Neural cell (in vitro differentiated cells): ENCODE measurements around the gene IL20RA. TPM values are rescaled to one million over a fixed set of nuclear protein-coding genes. Genes with fewer than 3 reads are reported as not detected.

Experiments
- H2AFZ ChIP-seq: fragments of 200-600, 300-800 bp; sonication (generic), shearing (Covaris generic); 2 replicates; pipeline ENCODE4 v1.6.0; 2014; ENCODE audit warnings: low read depth, mild to moderate bottlenecking, antibody characterized with exemption, low read length, moderate library complexity
- H3F3A ChIP-seq: fragments of 200-600 bp; shearing (Covaris generic); 2 replicates; pipeline ENCODE4 v1.6.1; 2016; ENCODE audit warnings: mild to moderate bottlenecking, moderate library complexity, mixed read lengths, antibody characterized with exemption, low read length; ENCODE audit not compliant: insufficient read depth, poor library complexity, severe bottlenecking
- H3K27ac ChIP-seq: fragments of 200-600, 300-800 bp; sonication (generic), shearing (Covaris generic); 2 replicates; pipeline ENCODE4 v1.5.1; 2014; ENCODE audit warnings: mild to moderate bottlenecking, low read length, moderate library complexity
- H3K27me3 ChIP-seq: fragments of 300-800, 200-600 bp; sonication (generic), shearing (Covaris generic); 2 replicates; pipeline ENCODE4 v1.6.0; 2014; ENCODE audit warnings: mild to moderate bottlenecking, low read depth, low read length, moderate library complexity; ENCODE audit not compliant: insufficient read depth
- H3K36me3 ChIP-seq: fragments of 300-800, 200-600 bp; sonication (generic), shearing (Covaris generic); 2 replicates; pipeline ENCODE4 v1.5.1; 2014; ENCODE audit warnings: mild to moderate bottlenecking, antibody characterized with exemption, low read length, moderate library complexity; ENCODE audit not compliant: insufficient read depth
- H3K4me2 ChIP-seq: fragments of 300-800, 200-600 bp; sonication (generic), shearing (Covaris generic); 2 replicates; pipeline ENCODE4 v1.6.0; 2014; ENCODE audit warnings: mild to moderate bottlenecking, low read length
- H3K4me3 ChIP-seq: fragments of 300-800, 200-600 bp; sonication (generic), shearing (Covaris generic); 2 replicates; pipeline ENCODE4 v1.5.1; 2014; ENCODE audit warnings: mild to moderate bottlenecking, low read length, moderate library complexity
- H3K79me2 ChIP-seq: fragments of 200-600 bp; shearing (Covaris generic); replicated peaks from 2 replicates; pipeline ENCODE4 v1.6.0; 2014; ENCODE audit warnings: mild to moderate bottlenecking, low read length, moderate library complexity; ENCODE audit not compliant: insufficient read depth
- H3K9ac ChIP-seq: fragments of 300-800, 200-600 bp; sonication (generic), shearing (Covaris generic); 2 replicates; pipeline ENCODE4 v1.6.1; 2016; ENCODE audit warnings: mild to moderate bottlenecking, low read length, mixed read lengths
- H3K9me2 ChIP-seq: fragments of 200-600 bp; shearing (Covaris generic); 2 replicates; pipeline ENCODE4 v1.6.1; 2016; ENCODE audit warnings: mild to moderate bottlenecking, low read length, mixed read lengths; ENCODE audit not compliant: insufficient read depth
- H3K9me3 ChIP-seq: fragments of 200-600, 300-800 bp; sonication (generic), shearing (Covaris generic); 2 replicates; pipeline ENCODE4 v1.6.1; 2016; ENCODE audit warnings: mild to moderate bottlenecking, mixed run types, low read length, moderate library complexity, mixed read lengths
- H4K20me1 ChIP-seq: fragments of 200-600 bp; shearing (Covaris generic); 2 replicates; pipeline ENCODE4 v1.6.1; 2016; ENCODE audit warnings: mild to moderate bottlenecking, mixed run types; ENCODE audit not compliant: insufficient read depth
- EP300 ChIP-seq: fragments of 450-650 bp; conservative IDR thresholded peaks from 2 replicates; pipeline ENCODE4 v1.6.1; 2014; ENCODE audit warnings: antibody characterized with exemption, mild to moderate bottlenecking, moderate library complexity; ENCODE audit not compliant: poor library complexity, severe bottlenecking
- EZH2 ChIP-seq: fragments of 200-600, 300-800 bp; shearing (Covaris generic), sonication (generic); IDR thresholded peaks from 2 replicates; pipeline ENCODE4 v1.6.1; 2014; ENCODE audit warnings: antibody characterized with exemption, low read length, borderline replicate concordance, mild to moderate bottlenecking; ENCODE audit not compliant: insufficient read depth, poor library complexity, severe bottlenecking
- MXI1 ChIP-seq: fragments of 450-650 bp; conservative IDR thresholded peaks from 2 replicates; pipeline ENCODE4 v1.6.1; 2014; ENCODE audit warnings: antibody characterized with exemption, mild to moderate bottlenecking; ENCODE audit not compliant: poor library complexity, severe bottlenecking
- POLR2AphosphoS5 ChIP-seq: IDR thresholded peaks from 2 replicates; pipeline ENCODE4 v1.6.1; 2012
- RAD21 ChIP-seq: fragments of 450-650 bp; conservative IDR thresholded peaks from 2 replicates; pipeline ENCODE4 v1.6.1; 2014; ENCODE audit warnings: antibody characterized with exemption, mild to moderate bottlenecking, moderate library complexity
- SMC3 ChIP-seq: fragments of 450-650 bp; conservative IDR thresholded peaks from 2 replicates; pipeline ENCODE4 v1.6.1; 2014; ENCODE audit warnings: antibody characterized with exemption, mild to moderate bottlenecking, moderate library complexity; ENCODE audit not compliant: poor library complexity
- TAF1 ChIP-seq: IDR thresholded peaks from 2 replicates; pipeline ENCODE4 v1.6.1; 2012; ENCODE audit warnings: low read depth
- polyA plus RNA-seq: library from polyadenylated mRNA; depleted of rRNA; stranded (reverse); fragments of >200 nt; gene quantifications from 2 replicates; pipeline ENCODE4 v1.2.3, GENCODE V29; 2014
- TF ChIP-seq, protein P1 (sequence below): IDR thresholded peaks from 2 replicates; pipeline ENCODE4 v1.6.1; 2012; ENCODE audit warnings: borderline replicate concordance
- TF ChIP-seq, protein P2 (sequence below): fragments of 450-650 bp; IDR thresholded peaks from 2 replicates; pipeline ENCODE4 v1.5.1; 2014; ENCODE audit warnings: antibody characterized with exemption, mild to moderate bottlenecking, moderate library complexity; ENCODE audit not compliant: poor library complexity, severe bottlenecking

IL20RA gene
- polyA plus RNA-seq, 1 donor from 2014 or later = not detected

DNA sequence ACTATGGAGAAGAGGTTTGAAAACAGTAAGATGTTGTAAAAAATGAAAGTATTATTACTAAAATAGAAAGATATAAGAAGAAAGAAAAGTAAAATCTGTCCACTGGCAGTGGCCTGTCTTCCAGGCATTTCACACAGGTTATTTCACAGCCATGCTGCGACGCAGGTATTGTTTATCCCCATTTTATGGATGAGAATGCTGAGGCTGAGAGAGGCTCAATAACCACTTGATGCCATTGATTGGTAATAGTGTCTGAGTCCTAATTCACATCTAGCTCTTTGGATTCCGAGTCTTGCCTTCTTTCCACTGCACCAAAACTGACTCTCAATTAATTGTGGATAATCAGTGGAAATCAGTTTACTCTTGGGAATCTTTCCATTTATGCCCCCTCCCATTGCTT, 37.2 kb upstream of the IL20RA start:
- H3K9ac ChIP-seq = no peak overlapping the region
- H4K20me1 ChIP-seq = no peaks in the 10 kb centered on the region
- H3K27ac ChIP-seq = no peak overlapping the region
- no peaks in the 10 kb centered on the region for H3K9me3 ChIP-seq
- H3K4me3 ChIP-seq = no peak overlapping the region
- H3K4me2 ChIP-seq = no peak overlapping the region
- no peaks in the 10 kb centered on the region for H3K36me3 ChIP-seq
- TF ChIP-seq TAF1 (no peak), MXI1 (no peak)
- H3K27me3 ChIP-seq = no peaks in the 10 kb centered on the region
- H2AFZ ChIP-seq = no peak overlapping the region
- no peaks in the 10 kb centered on the region for H3K9me2 ChIP-seq
- no peaks in the 10 kb centered on the region for H3K79me2 ChIP-seq
- H3F3A ChIP-seq = no peaks in the 10 kb centered on the region

DNA sequence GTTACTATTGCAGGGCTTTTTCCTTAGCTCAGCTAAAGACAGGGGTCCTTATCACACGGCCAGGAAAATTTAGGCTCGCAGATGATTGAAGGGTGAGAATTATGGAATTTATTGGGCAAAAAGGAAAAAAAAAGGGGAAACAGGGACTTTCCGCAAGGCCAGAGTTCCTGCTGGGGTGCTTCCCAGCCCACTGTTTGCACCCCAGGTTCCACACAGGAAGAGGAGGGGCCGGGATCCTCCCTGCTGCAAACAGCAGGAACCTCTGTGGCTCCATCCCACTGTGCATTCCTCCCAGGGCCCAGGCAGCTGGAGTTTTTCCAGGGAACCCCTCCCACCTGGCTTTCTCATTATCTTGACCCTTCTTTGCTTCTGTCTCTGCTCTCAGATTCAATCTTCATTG, 35.9 kb upstream of the IL20RA start:
- Histone ChIP-seq H3K4me2 (no peak overlapping the region), H3K27ac (no peak overlapping the region), H3K4me3 (no peak overlapping the region), H3F3A (no peaks in the 10 kb centered on the region), H3K9me2 (no peaks in the 10 kb centered on the region), H3K27me3 (no peaks in the 10 kb centered on the region), H3K9me3 (no peaks in the 10 kb centered on the region), H4K20me1 (no peaks in the 10 kb centered on the region), H3K36me3 (no peaks in the 10 kb centered on the region), H2AFZ (no peak overlapping the region), H3K79me2 (no peaks in the 10 kb centered on the region), H3K9ac (no peak overlapping the region)
- TF ChIP-seq EZH2 (no peak), POLR2AphosphoS5 (no peak), EP300 (no peak), SMC3 (no peak), RAD21 (no peak), TAF1 (no peak), MXI1 (no peak)
- TF ChIP-seq, protein P1, sequence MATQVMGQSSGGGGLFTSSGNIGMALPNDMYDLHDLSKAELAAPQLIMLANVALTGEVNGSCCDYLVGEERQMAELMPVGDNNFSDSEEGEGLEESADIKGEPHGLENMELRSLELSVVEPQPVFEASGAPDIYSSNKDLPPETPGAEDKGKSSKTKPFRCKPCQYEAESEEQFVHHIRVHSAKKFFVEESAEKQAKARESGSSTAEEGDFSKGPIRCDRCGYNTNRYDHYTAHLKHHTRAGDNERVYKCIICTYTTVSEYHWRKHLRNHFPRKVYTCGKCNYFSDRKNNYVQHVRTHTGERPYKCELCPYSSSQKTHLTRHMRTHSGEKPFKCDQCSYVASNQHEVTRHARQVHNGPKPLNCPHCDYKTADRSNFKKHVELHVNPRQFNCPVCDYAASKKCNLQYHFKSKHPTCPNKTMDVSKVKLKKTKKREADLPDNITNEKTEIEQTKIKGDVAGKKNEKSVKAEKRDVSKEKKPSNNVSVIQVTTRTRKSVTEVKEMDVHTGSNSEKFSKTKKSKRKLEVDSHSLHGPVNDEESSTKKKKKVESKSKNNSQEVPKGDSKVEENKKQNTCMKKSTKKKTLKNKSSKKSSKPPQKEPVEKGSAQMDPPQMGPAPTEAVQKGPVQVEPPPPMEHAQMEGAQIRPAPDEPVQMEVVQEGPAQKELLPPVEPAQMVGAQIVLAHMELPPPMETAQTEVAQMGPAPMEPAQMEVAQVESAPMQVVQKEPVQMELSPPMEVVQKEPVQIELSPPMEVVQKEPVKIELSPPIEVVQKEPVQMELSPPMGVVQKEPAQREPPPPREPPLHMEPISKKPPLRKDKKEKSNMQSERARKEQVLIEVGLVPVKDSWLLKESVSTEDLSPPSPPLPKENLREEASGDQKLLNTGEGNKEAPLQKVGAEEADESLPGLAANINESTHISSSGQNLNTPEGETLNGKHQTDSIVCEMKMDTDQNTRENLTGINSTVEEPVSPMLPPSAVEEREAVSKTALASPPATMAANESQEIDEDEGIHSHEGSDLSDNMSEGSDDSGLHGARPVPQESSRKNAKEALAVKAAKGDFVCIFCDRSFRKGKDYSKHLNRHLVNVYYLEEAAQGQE = no peak
- TF ChIP-seq, protein P2, sequence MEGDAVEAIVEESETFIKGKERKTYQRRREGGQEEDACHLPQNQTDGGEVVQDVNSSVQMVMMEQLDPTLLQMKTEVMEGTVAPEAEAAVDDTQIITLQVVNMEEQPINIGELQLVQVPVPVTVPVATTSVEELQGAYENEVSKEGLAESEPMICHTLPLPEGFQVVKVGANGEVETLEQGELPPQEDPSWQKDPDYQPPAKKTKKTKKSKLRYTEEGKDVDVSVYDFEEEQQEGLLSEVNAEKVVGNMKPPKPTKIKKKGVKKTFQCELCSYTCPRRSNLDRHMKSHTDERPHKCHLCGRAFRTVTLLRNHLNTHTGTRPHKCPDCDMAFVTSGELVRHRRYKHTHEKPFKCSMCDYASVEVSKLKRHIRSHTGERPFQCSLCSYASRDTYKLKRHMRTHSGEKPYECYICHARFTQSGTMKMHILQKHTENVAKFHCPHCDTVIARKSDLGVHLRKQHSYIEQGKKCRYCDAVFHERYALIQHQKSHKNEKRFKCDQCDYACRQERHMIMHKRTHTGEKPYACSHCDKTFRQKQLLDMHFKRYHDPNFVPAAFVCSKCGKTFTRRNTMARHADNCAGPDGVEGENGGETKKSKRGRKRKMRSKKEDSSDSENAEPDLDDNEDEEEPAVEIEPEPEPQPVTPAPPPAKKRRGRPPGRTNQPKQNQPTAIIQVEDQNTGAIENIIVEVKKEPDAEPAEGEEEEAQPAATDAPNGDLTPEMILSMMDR = no peak
